Endothelial cell of umbilical vein (primary cell): ENCODE data around the gene OR2V1. TPM values are rescaled to one million over a fixed set of nuclear protein-coding genes. Genes with fewer than 3 reads are reported as not detected.

Experiments used
- BruUV-seq: library from RNA; stranded (reverse); fragments of 400-500 nt; replicated peaks from 2 replicates; lab custom pipeline; 2021; lab: Mats Ljungman, UMichigan
- CTCF ChIA-PET: fragments of 300-600, 350-600 bp; sonication (Branson Sonifier 250); formaldehyde crosslinking; loops from one replicate; lab custom pipeline; 2021; ENCODE audit warnings: antibody characterized with exemption, inconsistent platforms; lab: Charles Lee
- POLR2A ChIA-PET: fragments of 300-600, 350-600 bp; sonication (Branson Sonifier 250); formaldehyde crosslinking; loops from one replicate; lab custom pipeline; 2021; ENCODE audit warnings: antibody characterized with exemption, inconsistent platforms; lab: Charles Lee
- DNase-seq: peaks from one replicate; pipeline ENCODE4 v3.0.0-alpha.2; 2011; ENCODE audit warnings: low read depth, low spot score
- FAIRE-seq: peaks from 2 replicates; lab custom pipeline; 2011; peaks lifted over from hg19 to GRCh38; lab: Jason Lieb, UNC
- H2AFZ ChIP-seq: 2 replicates; pipeline ENCODE4 v1.6.0; 2012; ENCODE audit warnings: low read depth, low read length, control low read depth, inconsistent platforms
- H3K27ac ChIP-seq: 2 replicates; pipeline ENCODE4 v1.5.1; 2011; ENCODE audit warnings: low read depth, mild to moderate bottlenecking, control low read depth, low read length, moderate library complexity; ENCODE audit not compliant: insufficient read depth
- H3K27me3 ChIP-seq, 2 experiments: 2 replicates each; pipeline versions ENCODE4 v1.6.0 to v1.6.1; 2011; ENCODE audit warnings: low read length in 2 of 2, mixed read lengths in 1 of 2; ENCODE audit not compliant: control insufficient read depth in 2 of 2, insufficient read depth in 2 of 2
- H3K36me3 ChIP-seq, 2 experiments: 2 replicates in 1 of 2; 3 replicates in 1 of 2; pipeline ENCODE4 v1.5.1; 2011; ENCODE audit warnings: low read length in 2 of 2, mild to moderate bottlenecking in 1 of 2, moderate library complexity in 1 of 2; ENCODE audit not compliant: control insufficient read depth in 2 of 2, insufficient read depth in 2 of 2; ENCODE audit errors: extremely low read depth in 1 of 2
- H3K4me1 ChIP-seq: 3 replicates; pipeline ENCODE4 v1.5.1; 2011; ENCODE audit warnings: mild to moderate bottlenecking, low read length; ENCODE audit not compliant: control insufficient read depth, insufficient read depth; ENCODE audit errors: extremely low read depth
- H3K4me2 ChIP-seq: 2 replicates; pipeline ENCODE4 v1.6.1; 2011; ENCODE audit warnings: low read length, control low read depth, mixed read lengths; ENCODE audit not compliant: insufficient read depth
- H3K4me3 ChIP-seq, 3 experiments: fragments of 200-600 bp in 1 of 3; sonication (generic), shearing (Covaris generic) in 1 of 3; replicated peaks in 1 of 3; 2 replicates each; pipeline ENCODE4 v1.5.1; 2011 to 2016; ENCODE audit warnings: control low read depth in 3 of 3, low read length in 3 of 3, mild to moderate bottlenecking in 2 of 3, inconsistent platforms in 1 of 3, low read depth in 1 of 3, moderate library complexity in 1 of 3; ENCODE audit not compliant: insufficient read depth in 1 of 3
- H3K79me2 ChIP-seq: 2 replicates; pipeline ENCODE4 v1.6.0; 2012; ENCODE audit warnings: low read length, inconsistent platforms; ENCODE audit not compliant: control insufficient read depth, insufficient read depth
- H3K9ac ChIP-seq: replicated peaks from 2 replicates; pipeline ENCODE3; 2011; ENCODE audit warnings: low read length, control low read depth; ENCODE audit not compliant: insufficient read depth; ENCODE audit errors: extremely low read depth
- H3K9me1 ChIP-seq: replicated peaks from 3 replicates; pipeline ENCODE4 v1.6.0; 2011; ENCODE audit warnings: mild to moderate bottlenecking, low read length; ENCODE audit not compliant: control insufficient read depth, insufficient read depth; ENCODE audit errors: extremely low read depth
- H3K9me3 ChIP-seq: replicated peaks from 2 replicates; pipeline ENCODE4 v1.5.1; 2012; ENCODE audit warnings: low read length, inconsistent platforms; ENCODE audit not compliant: control insufficient read depth, insufficient read depth
- H4K20me1 ChIP-seq: replicated peaks from 2 replicates; pipeline ENCODE3; 2011; ENCODE audit warnings: mild to moderate bottlenecking, low read length; ENCODE audit not compliant: control insufficient read depth, insufficient read depth; ENCODE audit errors: extremely low read depth
- EZH2 ChIP-seq: IDR thresholded peaks from 2 replicates; pipeline ENCODE4 v1.6.1; 2012; ENCODE audit warnings: borderline replicate concordance, low read depth, mild to moderate bottlenecking, moderate library complexity, low read length, inconsistent platforms; ENCODE audit not compliant: severe bottlenecking
- FOS ChIP-seq: IDR thresholded peaks from 2 replicates; pipeline ENCODE4 v1.6.1; 2011; ENCODE audit warnings: mild to moderate bottlenecking, low read length, moderate library complexity, borderline replicate concordance; ENCODE audit not compliant: insufficient read depth
- GATA2 ChIP-seq: IDR thresholded peaks from 2 replicates; pipeline ENCODE4 v1.7.0; 2011; ENCODE audit warnings: low read depth, mild to moderate bottlenecking, moderate library complexity, mixed read lengths, low read length; ENCODE audit not compliant: insufficient read length, insufficient read depth
- JUN ChIP-seq: IDR thresholded peaks from 2 replicates; pipeline ENCODE4 v1.6.1; 2011; ENCODE audit warnings: borderline replicate concordance, low read depth; ENCODE audit not compliant: insufficient read length, insufficient read depth
- MYC ChIP-seq: IDR thresholded peaks from one replicate; pipeline ENCODE4 v1.6.1; 2011; ENCODE audit warnings: mild to moderate bottlenecking, low read depth, low read length
- POLR2A ChIP-seq: IDR thresholded peaks from 2 replicates; pipeline ENCODE4 v1.6.1; 2012; ENCODE audit warnings: low read depth, mild to moderate bottlenecking, control low read depth, low read length
- POLR2AphosphoS5 ChIP-seq: IDR thresholded peaks from 2 replicates; pipeline ENCODE4 v1.6.1; 2012; ENCODE audit warnings: low read depth, mild to moderate bottlenecking, control low read depth, low read length, moderate library complexity; ENCODE audit not compliant: insufficient read depth
- dilution Hi-C: fragments of 300-500 bp; cut with MboI; formaldehyde crosslinking; loops from one replicate; pipeline ENCODE4 v1.15.0; 2019; ENCODE audit warnings: low sequenced_read_pairs; ENCODE audit not compliant: extremely low pct_ligation_motif_present
- intact Hi-C: fragments of 100-400 bp; cut with micrococcal nuclease; formaldehyde crosslinking; loops from one replicate; pipeline ENCODE4 v1.10.0; 2022
- polyA plus RNA-seq, 4 experiments: library from polyadenylated mRNA; depleted of rRNA in 3 of 4; stranded (reverse) in 3 of 4; unstranded in 1 of 4; fragments of >200 nt; gene quantifications; 2 replicates each; pipeline versions ENCODE4 v1.2.1 to v1.2.3, GENCODE V29; 2011 to 2012; ENCODE audit warnings: missing spikeins in 1 of 4
- total RNA-seq: library from RNA; stranded (reverse); gene quantifications from 2 replicates; pipeline ENCODE4 v1.2.3, GENCODE V29; 2021
- TF ChIP-seq, protein P1 (sequence below), 2 donors: IDR thresholded peaks; 1 replicate in 1 of 2; 2 replicates in 1 of 2; pipeline ENCODE4 v1.5.1; 2011; ENCODE audit warnings: low read length in 2 of 2, mild to moderate bottlenecking in 2 of 2, moderate library complexity in 2 of 2, control low read depth in 1 of 2, inconsistent platforms in 1 of 2, low read depth in 1 of 2; ENCODE audit not compliant: insufficient read depth in 1 of 2; ENCODE audit errors: extremely low read depth in 1 of 2
- TF ChIP-seq, protein P2 (sequence below): IDR thresholded peaks from 2 replicates; pipeline ENCODE4 v1.6.1; 2011; ENCODE audit not compliant: insufficient read depth, insufficient read length

OR2V1 gene
- total and polyA plus RNA-seq, 2 donors (not counting 3 experiments of a cell fraction or from before 2014, with no cell fraction given): not detected

DNA sequence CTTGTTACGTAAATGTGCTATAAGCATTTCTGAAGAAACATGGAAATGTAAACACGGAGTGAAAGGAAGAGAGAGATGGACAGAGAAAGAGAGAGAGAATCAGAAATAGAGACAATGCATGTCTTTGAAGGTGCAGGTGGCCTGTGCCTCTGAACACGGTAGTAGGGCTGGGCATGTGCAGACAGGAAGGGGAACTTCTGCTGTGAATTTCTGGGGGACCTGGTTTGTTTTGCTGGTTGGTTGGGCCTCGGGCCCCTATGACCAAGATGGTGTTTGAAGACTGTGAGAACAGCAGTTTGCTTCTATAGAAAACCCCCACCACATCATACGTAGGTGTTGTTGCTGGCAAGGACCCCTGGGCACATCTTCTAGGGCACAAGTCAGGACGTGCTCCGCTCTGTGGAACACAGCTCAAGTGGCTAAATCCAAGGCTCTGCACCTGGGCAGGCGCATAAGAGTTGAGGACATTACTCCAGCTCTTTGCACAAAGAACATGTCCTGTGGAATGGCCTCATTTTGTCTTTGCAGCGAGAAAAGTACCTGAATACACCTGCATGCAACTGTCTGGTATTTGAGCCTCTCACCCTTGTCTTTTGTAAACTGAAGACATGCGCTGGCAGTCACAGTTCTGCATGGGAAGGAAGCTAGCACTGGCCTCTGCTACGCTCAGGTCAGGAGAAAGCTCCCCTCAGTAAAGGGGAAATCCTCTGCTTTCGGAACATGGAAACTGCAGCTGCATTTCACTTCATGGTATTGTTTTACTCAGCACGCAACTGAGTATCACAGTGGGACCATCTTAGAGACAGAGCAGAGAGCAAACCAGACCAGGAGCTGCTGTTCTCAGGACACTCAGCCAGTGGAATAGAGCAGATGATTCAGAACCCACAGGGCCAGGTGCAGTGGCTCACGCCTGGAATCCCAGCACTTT, 19.1 kb upstream of the OR2V1 start:
- DNase-seq: no peak

More for the DNA sequence above, 19.1 kb upstream of the OR2V1 start:
- Histone ChIP-seq H4K20me1 (no peaks in the 10 kb centered on the region), H3K4me3 (no peak overlapping the region), H3K9me1 (no peaks in the 10 kb centered on the region), H2AFZ (no peak overlapping the region), H3K36me3 (no peaks in the 10 kb centered on the region), H3K79me2 (no peaks in the 10 kb centered on the region), H3K9me3 (no peaks in the 10 kb centered on the region), H3K4me2 (no peak overlapping the region), H3K27me3 (peaks cover 0 to 2% of the 10 kb centered on the region in 2 experiments), H3K4me1 (peaks cover 3% of the 10 kb centered on the region), H3K9ac (no peak overlapping the region), H3K27ac (no peak overlapping the region)
- ChIA-PET POLR2A (no interaction called here), CTCF (interaction anchor here (0.7 to 1.4 kb wide), 3 partner anchors 16 to 366 kb away, joined by 3 to 5 read pairs (median 4); no protein-coding TSS in a partner anchor)
- BruUV-seq: no TSS peak
- dilution Hi-C loops: no loop called here
- no peak for TF ChIP-seq POLR2A
- TF ChIP-seq, protein P1, sequence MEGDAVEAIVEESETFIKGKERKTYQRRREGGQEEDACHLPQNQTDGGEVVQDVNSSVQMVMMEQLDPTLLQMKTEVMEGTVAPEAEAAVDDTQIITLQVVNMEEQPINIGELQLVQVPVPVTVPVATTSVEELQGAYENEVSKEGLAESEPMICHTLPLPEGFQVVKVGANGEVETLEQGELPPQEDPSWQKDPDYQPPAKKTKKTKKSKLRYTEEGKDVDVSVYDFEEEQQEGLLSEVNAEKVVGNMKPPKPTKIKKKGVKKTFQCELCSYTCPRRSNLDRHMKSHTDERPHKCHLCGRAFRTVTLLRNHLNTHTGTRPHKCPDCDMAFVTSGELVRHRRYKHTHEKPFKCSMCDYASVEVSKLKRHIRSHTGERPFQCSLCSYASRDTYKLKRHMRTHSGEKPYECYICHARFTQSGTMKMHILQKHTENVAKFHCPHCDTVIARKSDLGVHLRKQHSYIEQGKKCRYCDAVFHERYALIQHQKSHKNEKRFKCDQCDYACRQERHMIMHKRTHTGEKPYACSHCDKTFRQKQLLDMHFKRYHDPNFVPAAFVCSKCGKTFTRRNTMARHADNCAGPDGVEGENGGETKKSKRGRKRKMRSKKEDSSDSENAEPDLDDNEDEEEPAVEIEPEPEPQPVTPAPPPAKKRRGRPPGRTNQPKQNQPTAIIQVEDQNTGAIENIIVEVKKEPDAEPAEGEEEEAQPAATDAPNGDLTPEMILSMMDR (IDR thresholded peaks at IDR 0.05; ENCODE audit: extremely low read depth in 1 of 2, insufficient read depth in 1 of 2, low read depth in 1 of 2, low read length in 2 of 2): no peak
- TF ChIP-seq, protein P2, sequence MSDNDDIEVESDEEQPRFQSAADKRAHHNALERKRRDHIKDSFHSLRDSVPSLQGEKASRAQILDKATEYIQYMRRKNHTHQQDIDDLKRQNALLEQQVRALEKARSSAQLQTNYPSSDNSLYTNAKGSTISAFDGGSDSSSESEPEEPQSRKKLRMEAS: no peak
- TF ChIP-seq FOS: no peak
- TF ChIP-seq GATA2: no peak
- no peak for TF ChIP-seq POLR2AphosphoS5
- no peak for TF ChIP-seq EZH2
- no peak for TF ChIP-seq MYC
- TF ChIP-seq JUN: no peak
- FAIRE-seq: no peak
- intact Hi-C loops: no loop called here
